Tibial artery (tissue), 4 donors: ENCODE results near the gene TOLLIP.
"Not testable (repeated sequence)": the region's sequence is repeated elsewhere in the genome, so short reads cannot be mapped to it uniquely, and the experiment has no call there.

Experiments used
- DNase-seq, 2 donors: peaks; one replicate each; pipeline ENCODE4 v3.0.0-alpha.2; 2019
- H3K27ac ChIP-seq, 2 donors: fragments of 200-600 bp; sonication (generic) in 1 of 2; 1 replicate in 1 of 2; 2 replicates in 1 of 2; pipeline ENCODE4 v1.5.1; 2018 to 2019; ENCODE audit warnings: mild to moderate bottlenecking in 1 of 2
- H3K27me3 ChIP-seq, 2 donors: fragments of 200-600 bp; sonication (generic) in 1 of 2; one replicate each; pipeline versions ENCODE4 v1.5.1 to v1.6.0; 2016 to 2019
- H3K36me3 ChIP-seq, 3 donors: fragments of 200-600 bp; sonication (generic) in 2 of 3; one replicate each; pipeline ENCODE4 v1.5.1; 2016 to 2019; ENCODE audit warnings: mild to moderate bottlenecking in 2 of 3
- H3K4me1 ChIP-seq, 4 donors: fragments of 200-600 bp; sonication (generic) in 2 of 4; 1 replicate in 3 of 4; 2 replicates in 1 of 4; pipeline ENCODE4 v1.5.1; 2016 to 2019
- H3K4me3 ChIP-seq, 2 donors: fragments of 200-600 bp; sonication (generic) in 1 of 2; 1 replicate in 1 of 2; 2 replicates in 1 of 2; pipeline ENCODE4 v1.5.1; 2018 to 2019; ENCODE audit warnings: mild to moderate bottlenecking in 2 of 2
- H3K9me3 ChIP-seq, 3 donors: fragments of 200-600 bp; sonication (generic) in 1 of 3; one replicate each; pipeline ENCODE4 v1.5.1; 2016 to 2019
- intact Hi-C: fragments of 100-400 bp; cut with DNase I; formaldehyde crosslinking; loops from one replicate; pipeline ENCODE4 v1.15.0; 2023; ENCODE audit warnings: low total_unique reads
- TF ChIP-seq, protein P1 (sequence below), 2 experiments: fragments of 200-600 bp in 1 of 2; fragments of 450-650 bp in 1 of 2; IDR thresholded peaks; one replicate each; pipeline ENCODE4 v1.5.1; 2017 to 2019; ENCODE audit warnings: antibody characterized with exemption in 2 of 2, mild to moderate bottlenecking in 1 of 2, moderate library complexity in 1 of 2

TOLLIP gene

GRCh38 chr11:1349327-1350041, 40.1 kb upstream of the TOLLIP start:
- DNase-seq = peak in 1 of 2 donors; percentile 60
- Histone ChIP-seq H3K36me3 (no peaks in the 10 kb centered on the region), H3K4me1 (no peaks in the 10 kb centered on the region), H3K27me3 (peaks cover 0 to 35% of the 10 kb centered on the region in 2 donors), H3K4me3 (no peak overlapping the region), H3K27ac (no peak overlapping the region), H3K9me3 (no peaks in the 10 kb centered on the region)
- TF ChIP-seq, protein P1, sequence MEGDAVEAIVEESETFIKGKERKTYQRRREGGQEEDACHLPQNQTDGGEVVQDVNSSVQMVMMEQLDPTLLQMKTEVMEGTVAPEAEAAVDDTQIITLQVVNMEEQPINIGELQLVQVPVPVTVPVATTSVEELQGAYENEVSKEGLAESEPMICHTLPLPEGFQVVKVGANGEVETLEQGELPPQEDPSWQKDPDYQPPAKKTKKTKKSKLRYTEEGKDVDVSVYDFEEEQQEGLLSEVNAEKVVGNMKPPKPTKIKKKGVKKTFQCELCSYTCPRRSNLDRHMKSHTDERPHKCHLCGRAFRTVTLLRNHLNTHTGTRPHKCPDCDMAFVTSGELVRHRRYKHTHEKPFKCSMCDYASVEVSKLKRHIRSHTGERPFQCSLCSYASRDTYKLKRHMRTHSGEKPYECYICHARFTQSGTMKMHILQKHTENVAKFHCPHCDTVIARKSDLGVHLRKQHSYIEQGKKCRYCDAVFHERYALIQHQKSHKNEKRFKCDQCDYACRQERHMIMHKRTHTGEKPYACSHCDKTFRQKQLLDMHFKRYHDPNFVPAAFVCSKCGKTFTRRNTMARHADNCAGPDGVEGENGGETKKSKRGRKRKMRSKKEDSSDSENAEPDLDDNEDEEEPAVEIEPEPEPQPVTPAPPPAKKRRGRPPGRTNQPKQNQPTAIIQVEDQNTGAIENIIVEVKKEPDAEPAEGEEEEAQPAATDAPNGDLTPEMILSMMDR (IDR thresholded peaks at IDR 0.05) = no peak
- intact Hi-C loops = no loop called here

- peaks cover 0 to 29% of the 10 kb centered on the region in 2 donors for H3K27me3 ChIP-seq
- intact Hi-C loops = no loop called here
- H3K4me3 ChIP-seq = no peak overlapping the region
- H3K27ac ChIP-seq = no peak overlapping the region
- no peaks in the 10 kb centered on the region for H3K36me3 ChIP-seq
- DNase-seq = peak in 1 of 2 donors; percentile 56
- no peaks in the 10 kb centered on the region for H3K4me1 ChIP-seq
- TF ChIP-seq, protein P1 (IDR thresholded peaks at IDR 0.05) = no peak
- H3K9me3 ChIP-seq = no peaks in the 10 kb centered on the region
Observed at GRCh38 chr11:1348796-1349326, 39.4 kb upstream of the TOLLIP start.

DNA sequence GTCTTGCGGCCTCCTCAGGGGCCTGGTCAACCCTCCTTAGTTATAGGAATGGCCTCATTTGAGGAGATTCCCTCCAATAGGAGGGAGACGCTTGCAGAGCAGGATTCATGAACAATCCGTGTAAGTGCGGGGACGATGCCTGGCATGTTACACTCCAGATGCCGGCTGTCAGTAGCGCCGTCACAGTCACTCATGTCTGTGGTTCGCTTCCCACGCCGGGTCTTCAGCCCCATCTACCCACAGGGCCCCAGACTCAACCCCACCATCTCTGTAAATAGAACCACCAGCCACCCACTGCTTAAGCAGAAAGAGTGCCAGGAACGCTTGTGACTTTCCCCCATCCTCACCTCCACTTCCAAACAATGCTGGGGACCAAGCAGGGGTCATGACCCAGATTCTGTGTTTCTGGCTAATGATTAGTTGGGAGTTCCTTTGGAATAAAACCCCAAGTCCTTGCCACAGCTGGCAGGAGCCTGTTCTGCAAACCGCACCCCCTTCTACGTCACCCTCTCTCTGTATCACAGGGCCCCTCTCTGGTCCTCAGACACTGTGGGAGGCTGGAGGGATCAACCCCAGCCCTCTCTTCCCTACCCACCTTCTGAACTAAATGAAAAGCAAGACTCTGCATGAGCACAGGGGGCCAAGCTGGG, 38.8 kb upstream of the TOLLIP start:
- TF ChIP-seq, protein P1 (IDR thresholded peaks at IDR 0.05) = no peak
- intact Hi-C loops = no loop called here
- peak in 1 of 2 donors; percentile 40 for DNase-seq

GRCh38 chr11:1347411-1347999, 38.1 kb upstream of the TOLLIP start:
- H3K27me3 ChIP-seq = peaks cover 0 to 19% of the 10 kb centered on the region in 2 donors
- H3K9me3 ChIP-seq, H3K4me1 ChIP-seq, intact Hi-C loops, H3K4me3 ChIP-seq, H3K27ac ChIP-seq, H3K36me3 ChIP-seq: not testable (repeated sequence)
- DNase-seq = peak in 1 of 2 donors; percentile 53

More for the DNA sequence above, 38.8 kb upstream of the TOLLIP start:
- Histone ChIP-seq H3K27me3 (peaks cover 0 to 23% of the 10 kb centered on the region in 2 donors), H3K27ac (no peak overlapping the region), H3K4me3 (no peak overlapping the region), H3K9me3 (no peaks in the 10 kb centered on the region), H3K36me3 (no peaks in the 10 kb centered on the region), H3K4me1 (no peaks in the 10 kb centered on the region)

DNA sequence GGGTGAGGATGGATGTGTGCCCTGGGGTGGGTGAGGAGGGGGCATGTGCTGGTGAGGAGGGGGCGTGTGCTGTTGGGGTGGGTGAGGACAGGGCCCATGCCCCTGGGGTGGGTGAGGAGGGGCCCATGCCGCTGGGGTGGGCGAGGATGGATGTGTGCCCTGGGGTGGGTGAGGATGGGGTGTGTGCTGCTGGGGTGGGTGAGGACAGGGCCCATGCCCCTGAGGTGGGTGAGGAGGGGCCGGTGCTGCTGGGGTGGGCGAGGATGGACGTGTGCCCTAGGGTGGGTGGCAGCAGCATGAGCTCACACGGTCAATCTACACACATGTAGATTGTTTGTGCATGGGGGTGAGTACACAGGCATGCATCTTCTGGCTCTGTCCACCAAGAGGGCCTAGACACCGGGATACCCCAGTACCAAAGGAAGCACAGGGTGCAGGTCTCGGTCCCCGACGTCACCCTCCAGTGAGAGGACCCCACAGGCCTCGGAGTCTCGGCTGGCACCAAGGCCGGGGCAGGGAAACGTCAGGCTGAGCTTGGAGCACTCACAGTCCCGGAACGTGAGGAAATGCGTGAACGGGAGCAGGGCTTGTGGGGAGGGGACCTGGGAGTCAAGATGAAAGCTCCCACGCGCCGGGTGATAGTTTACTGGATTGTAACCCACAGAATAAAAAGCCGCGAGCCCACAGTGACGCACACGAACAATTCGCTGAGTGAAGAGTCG, 37.4 kb upstream of the TOLLIP start:
- no peak overlapping the region for H3K27ac ChIP-seq
- TF ChIP-seq, protein P1 (IDR thresholded peaks at IDR 0.05) = no peak
- no peaks in the 10 kb centered on the region for H3K9me3 ChIP-seq
- no peaks in the 10 kb centered on the region for H3K36me3 ChIP-seq
- intact Hi-C loops = no loop called here
- no peak overlapping the region for H3K4me3 ChIP-seq
- H3K4me1 ChIP-seq = peaks cover 0 to 2% (median 0%) of the 10 kb centered on the region in 4 donors
- peaks cover 0 to 19% of the 10 kb centered on the region in 2 donors for H3K27me3 ChIP-seq
- DNase-seq = peak in 1 of 2 donors; percentile 45
